ENCODE data around the gene GOLGA8A. TPM values are rescaled to one million over a fixed set of nuclear protein-coding genes. Genes with fewer than 3 reads are reported as not detected.

GOLGA8A gene
- total RNA-seq, 2 experiments from 2014 or later, result 276 to 295 TPM

GRCh38 chr15:34473840-34474239 lies 36.2 kb upstream of the GOLGA8A start:
- H3K4me3 ChIP-seq (ENCODE audit: low read length), result no peak overlapping the region
- Mint-ChIP-seq H3K4me1 (ENCODE audit: low read depth) (no peaks in the 10 kb centered on the region), H3K27ac (no peak overlapping the region), H3K27me3 (peaks cover 45% of the 10 kb centered on the region), H3K36me3 (ENCODE audit: low read depth) (no peaks in the 10 kb centered on the region), H3K9me3 (no peaks in the 10 kb centered on the region), H3K4me3 (no peak overlapping the region)
- H3K27ac ChIP-seq (ENCODE audit: low read depth in 1 of 2, low read length in 2 of 2), result no peak overlapping the region
- DNase-seq, result no peak
- H3K27me3 ChIP-seq (ENCODE audit: control insufficient read depth in 1 of 2, insufficient read depth in 2 of 2, low read length in 2 of 2), result peaks cover 2 to 4% of the 10 kb centered on the region in 2 experiments
- H3K9me3 ChIP-seq (ENCODE audit: control insufficient read depth in 1 of 2, insufficient read depth in 1 of 2, low read length in 2 of 2), result no peaks in the 10 kb centered on the region
- no peak for TF ChIP-seq CTCF (IDR thresholded peaks at IDR 0.05)
- H3K4me1 ChIP-seq (ENCODE audit: insufficient read depth, low read length), result no peaks in the 10 kb centered on the region
- no peaks in the 10 kb centered on the region for H3K36me3 ChIP-seq (ENCODE audit: insufficient read depth, low read length)
- POLR2A ChIA-PET, result no interaction called here
- no peak for ATAC-seq (ENCODE audit: poor library complexity)
- intact Hi-C loops (cut with DNase I, micrococcal nuclease), result no loop called here
- CTCF ChIA-PET, result no interaction called here

- DNase-seq (no peak), ATAC-seq (ENCODE audit: poor library complexity) (no peak)
- intact Hi-C loops (cut with DNase I, micrococcal nuclease), result no loop called here
- CTCF ChIA-PET, result no interaction called here
- Mint-ChIP-seq H3K36me3 (ENCODE audit: low read depth) (no peaks in the 10 kb centered on the region), H3K4me1 (ENCODE audit: low read depth) (no peaks in the 10 kb centered on the region), H3K9me3 (no peaks in the 10 kb centered on the region), H3K27ac (no peak overlapping the region), H3K27me3 (peaks cover 36% of the 10 kb centered on the region), H3K4me3 (no peak overlapping the region)
- Histone ChIP-seq H3K27me3 (ENCODE audit: control insufficient read depth in 1 of 2, insufficient read depth in 2 of 2, low read length in 2 of 2) (peaks cover 0 to 2% of the 10 kb centered on the region in 2 experiments), H3K4me1 (ENCODE audit: insufficient read depth, low read length) (no peaks in the 10 kb centered on the region), H3K9me3 (ENCODE audit: control insufficient read depth in 1 of 2, insufficient read depth in 1 of 2, low read length in 2 of 2) (no peaks in the 10 kb centered on the region), H3K36me3 (ENCODE audit: insufficient read depth, low read length) (no peaks in the 10 kb centered on the region), H3K4me3 (ENCODE audit: low read length) (no peak overlapping the region), H3K27ac (ENCODE audit: low read depth in 1 of 2, low read length in 2 of 2) (no peak overlapping the region)
- POLR2A ChIA-PET, result no interaction called here
- no peak for TF ChIP-seq CTCF (IDR thresholded peaks at IDR 0.05)
Measured at GRCh38 chr15:34472947-34473346, 35.3 kb upstream of the GOLGA8A start.

DNA sequence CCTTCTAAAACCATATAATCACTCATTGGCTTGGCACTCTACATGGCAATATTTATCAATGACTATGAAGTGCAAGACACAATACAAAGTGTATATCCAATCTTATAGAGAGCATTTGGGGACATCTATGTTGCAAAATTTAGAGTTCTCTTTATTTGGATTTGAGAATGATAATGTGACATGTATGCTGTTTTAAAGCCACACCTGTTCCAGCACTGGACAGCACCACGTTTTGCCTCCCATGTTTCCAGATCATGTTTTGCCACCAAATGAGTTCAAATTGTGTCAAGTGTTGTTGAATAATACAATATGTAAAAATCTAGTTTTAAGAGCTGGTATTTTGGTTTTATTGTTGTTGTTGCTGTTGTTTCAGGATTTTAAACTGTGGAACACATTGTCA lies 33.3 kb upstream of the GOLGA8A start:
- Mint-ChIP-seq H3K4me3 (no peak overlapping the region), H3K36me3 (ENCODE audit: low read depth) (no peaks in the 10 kb centered on the region), H3K27me3 (peaks cover 27% of the 10 kb centered on the region), H3K9me3 (no peaks in the 10 kb centered on the region), H3K4me1 (ENCODE audit: low read depth) (no peaks in the 10 kb centered on the region), H3K27ac (no peak overlapping the region)
- H3K9me3 ChIP-seq (ENCODE audit: control insufficient read depth in 1 of 2, insufficient read depth in 1 of 2, low read length in 2 of 2), result no peaks in the 10 kb centered on the region
- H3K4me1 ChIP-seq (ENCODE audit: insufficient read depth, low read length), result no peaks in the 10 kb centered on the region
- no peak overlapping the region for H3K27ac ChIP-seq (ENCODE audit: low read depth in 1 of 2, low read length in 2 of 2)
- POLR2A ChIA-PET, result no interaction called here
- TF ChIP-seq CTCF (IDR thresholded peaks at IDR 0.05), result no peak
- H3K36me3 ChIP-seq (ENCODE audit: insufficient read depth, low read length), result no peaks in the 10 kb centered on the region
- intact Hi-C loops (cut with DNase I, micrococcal nuclease), result no loop called here
- DNase-seq (no peak), ATAC-seq (ENCODE audit: poor library complexity) (no peak)
- H3K27me3 ChIP-seq (ENCODE audit: control insufficient read depth in 1 of 2, insufficient read depth in 2 of 2, low read length in 2 of 2), result peaks cover 0 to 2% of the 10 kb centered on the region in 2 experiments
- no peak overlapping the region for H3K4me3 ChIP-seq (ENCODE audit: low read length)
- CTCF ChIA-PET, result no interaction called here

Data from CD4-positive, alpha-beta T cell (primary cell).